Measurements from ENCODE around the gene KCNQ4.

DNA sequence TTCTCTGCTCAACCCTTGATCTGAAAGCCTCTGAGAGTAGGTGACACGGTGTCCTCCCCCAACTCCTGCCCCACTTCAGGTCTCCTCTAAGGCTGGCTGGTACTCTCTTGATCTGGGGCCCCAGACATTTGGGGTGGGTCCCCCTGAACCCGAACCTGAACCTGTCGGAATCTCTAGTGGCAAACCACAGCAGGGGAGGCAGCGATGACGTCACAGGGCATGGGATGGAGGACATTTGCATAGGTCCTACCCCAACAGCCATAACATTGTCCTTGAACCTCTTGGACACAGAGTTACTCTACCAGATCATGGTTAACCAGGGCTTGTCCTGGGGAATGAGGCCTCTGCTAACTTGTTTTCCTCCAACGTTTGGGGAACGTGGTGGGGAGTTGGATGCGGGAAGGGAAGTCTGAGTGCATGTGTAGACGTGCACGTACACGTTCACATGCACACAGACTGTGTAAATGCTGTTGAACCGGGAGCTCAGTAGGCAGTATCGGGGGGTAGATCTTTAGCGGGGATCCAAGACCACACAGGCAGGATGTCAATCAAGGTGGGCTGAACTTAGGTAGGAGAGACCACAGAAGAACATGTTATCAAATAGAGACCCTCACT lies 46.2 kb downstream of the KCNQ4 start:
- no peak for TF ChIP-seq MAFK (IDR thresholded peaks at IDR 0.05; ENCODE audit: low read depth, low read length)
- TF ChIP-seq, protein P1, sequence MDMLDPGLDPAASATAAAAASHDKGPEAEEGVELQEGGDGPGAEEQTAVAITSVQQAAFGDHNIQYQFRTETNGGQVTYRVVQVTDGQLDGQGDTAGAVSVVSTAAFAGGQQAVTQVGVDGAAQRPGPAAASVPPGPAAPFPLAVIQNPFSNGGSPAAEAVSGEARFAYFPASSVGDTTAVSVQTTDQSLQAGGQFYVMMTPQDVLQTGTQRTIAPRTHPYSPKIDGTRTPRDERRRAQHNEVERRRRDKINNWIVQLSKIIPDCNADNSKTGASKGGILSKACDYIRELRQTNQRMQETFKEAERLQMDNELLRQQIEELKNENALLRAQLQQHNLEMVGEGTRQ (IDR thresholded peaks at IDR 0.05; ENCODE audit: low read depth, low read length): no peak
- TF ChIP-seq, protein P2, sequence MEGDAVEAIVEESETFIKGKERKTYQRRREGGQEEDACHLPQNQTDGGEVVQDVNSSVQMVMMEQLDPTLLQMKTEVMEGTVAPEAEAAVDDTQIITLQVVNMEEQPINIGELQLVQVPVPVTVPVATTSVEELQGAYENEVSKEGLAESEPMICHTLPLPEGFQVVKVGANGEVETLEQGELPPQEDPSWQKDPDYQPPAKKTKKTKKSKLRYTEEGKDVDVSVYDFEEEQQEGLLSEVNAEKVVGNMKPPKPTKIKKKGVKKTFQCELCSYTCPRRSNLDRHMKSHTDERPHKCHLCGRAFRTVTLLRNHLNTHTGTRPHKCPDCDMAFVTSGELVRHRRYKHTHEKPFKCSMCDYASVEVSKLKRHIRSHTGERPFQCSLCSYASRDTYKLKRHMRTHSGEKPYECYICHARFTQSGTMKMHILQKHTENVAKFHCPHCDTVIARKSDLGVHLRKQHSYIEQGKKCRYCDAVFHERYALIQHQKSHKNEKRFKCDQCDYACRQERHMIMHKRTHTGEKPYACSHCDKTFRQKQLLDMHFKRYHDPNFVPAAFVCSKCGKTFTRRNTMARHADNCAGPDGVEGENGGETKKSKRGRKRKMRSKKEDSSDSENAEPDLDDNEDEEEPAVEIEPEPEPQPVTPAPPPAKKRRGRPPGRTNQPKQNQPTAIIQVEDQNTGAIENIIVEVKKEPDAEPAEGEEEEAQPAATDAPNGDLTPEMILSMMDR (conservative IDR thresholded peaks at IDR 0.05; ENCODE audit: low read depth, low read length): no peak
- no peak for TF ChIP-seq RFX5 (IDR thresholded peaks at IDR 0.05; ENCODE audit: low read depth, low read length)
- no peak for TF ChIP-seq POLR2A (IDR thresholded peaks at IDR 0.05; ENCODE audit: low read depth, low read length)
- no peak for TF ChIP-seq RAD21 (IDR thresholded peaks at IDR 0.05; ENCODE audit: low read length)

Measured in IMR-90 (cell line).